ENCODE results near the gene AGAP1. TPM values are rescaled to one million over a fixed set of nuclear protein-coding genes. Genes with fewer than 3 reads are reported as not detected.

The AGAP1 gene
- total and polyA plus RNA-seq, 2 donors (not counting 3 experiments of a cell fraction or from before 2014, with no cell fraction given): 10.2 to 20.9 TPM

- no peak overlapping the region for H3K4me3 ChIP-seq (replicated peaks in 1 of 3; ENCODE audit: insufficient read depth in 1 of 3, low read depth in 1 of 3, low read length in 3 of 3)
- no peak for FAIRE-seq
- dilution Hi-C loops (cut with MboI; ENCODE audit: extremely low pct_ligation_motif_present, low sequenced_read_pairs): no loop called here
Observed at GRCh38 chr2:235834781-235835180, 340.9 kb downstream of the AGAP1 start.

More at GRCh38 chr2:235834781-235835180, 340.9 kb downstream of the AGAP1 start:
- H3K9me3 ChIP-seq (replicated peaks; ENCODE audit: control insufficient read depth, insufficient read depth, low read length): no peaks in the 10 kb centered on the region
- no peaks in the 10 kb centered on the region for H3K4me1 ChIP-seq (ENCODE audit: control insufficient read depth, extremely low read depth, insufficient read depth, low read length)
- no peak overlapping the region for H2AFZ ChIP-seq (ENCODE audit: low read depth, low read length)
- TF ChIP-seq EZH2 (IDR thresholded peaks at IDR 0.05; ENCODE audit: borderline replicate concordance, low read depth, low read length, severe bottlenecking) (no peak), CTCF (IDR thresholded peaks at IDR 0.05; ENCODE audit: extremely low read depth in 1 of 2, insufficient read depth in 1 of 2, low read depth in 1 of 2, low read length in 2 of 2) (no peak), MAX (IDR thresholded peaks at IDR 0.05; ENCODE audit: insufficient read depth, insufficient read length) (no peak), FOS (IDR thresholded peaks at IDR 0.05; ENCODE audit: borderline replicate concordance, insufficient read depth, low read length) (no peak), GATA2 (IDR thresholded peaks at IDR 0.05; ENCODE audit: insufficient read depth, insufficient read length, low read depth, low read length) (no peak), POLR2AphosphoS5 (IDR thresholded peaks at IDR 0.05; ENCODE audit: insufficient read depth, low read depth, low read length) (no peak)
- H3K36me3 ChIP-seq (ENCODE audit: control insufficient read depth in 2 of 2, extremely low read depth in 1 of 2, insufficient read depth in 2 of 2, low read length in 2 of 2): no peaks in the 10 kb centered on the region
- ChIA-PET CTCF (interaction anchor here (1.2 kb wide), 1 partner anchor 11 kb away, joined by 3 read pairs; no protein-coding TSS in a partner anchor), POLR2A (no interaction called here)
- no peaks in the 10 kb centered on the region for H3K79me2 ChIP-seq (ENCODE audit: control insufficient read depth, insufficient read depth, low read length)
- no peak overlapping the region for H3K9ac ChIP-seq (replicated peaks; ENCODE audit: extremely low read depth, insufficient read depth, low read length)
- no peaks in the 10 kb centered on the region for H3K27me3 ChIP-seq (ENCODE audit: control insufficient read depth in 2 of 2, insufficient read depth in 2 of 2, low read length in 2 of 2)
- intact Hi-C loops (cut with micrococcal nuclease): no loop called here
- H4K20me1 ChIP-seq (replicated peaks; ENCODE audit: control insufficient read depth, extremely low read depth, insufficient read depth, low read length): no peaks in the 10 kb centered on the region
- no peak for DNase-seq (ENCODE audit: low read depth, low spot score)
- no peaks in the 10 kb centered on the region for H3K9me1 ChIP-seq (replicated peaks; ENCODE audit: control insufficient read depth, extremely low read depth, insufficient read depth, low read length)
- H3K4me2 ChIP-seq (ENCODE audit: insufficient read depth, low read length): no peak overlapping the region
- no TSS peak for BruUV-seq (replicated peaks)
- H3K27ac ChIP-seq (ENCODE audit: insufficient read depth, low read depth, low read length): no peak overlapping the region

Data from endothelial cell of umbilical vein (primary cell).